AG09319 (cell line): Measurements from ENCODE around the gene SLC66A3.

ENCODE experiments used
- DNase-seq: peaks from one replicate; pipeline ENCODE4 v3.0.0-alpha.2; 2010; ENCODE audit warnings: low read depth; ENCODE audit errors: extremely low read depth
- TF ChIP-seq, protein P1 (sequence below): IDR thresholded peaks from 2 replicates; pipeline ENCODE4 v1.5.1; 2011; ENCODE audit warnings: low read depth, mild to moderate bottlenecking, inconsistent platforms, low read length, moderate library complexity

The SLC66A3 gene

GRCh38 chr2:11155381-11156035 lies at the start of gene SLC66A3:
TSS of gene SLC66A3 (plus strand) at chr2:11155467. CDS start at chr2:11155547, 80 bp downstream.
- peak; percentile 77 for DNase-seq
- TF ChIP-seq, protein P1, sequence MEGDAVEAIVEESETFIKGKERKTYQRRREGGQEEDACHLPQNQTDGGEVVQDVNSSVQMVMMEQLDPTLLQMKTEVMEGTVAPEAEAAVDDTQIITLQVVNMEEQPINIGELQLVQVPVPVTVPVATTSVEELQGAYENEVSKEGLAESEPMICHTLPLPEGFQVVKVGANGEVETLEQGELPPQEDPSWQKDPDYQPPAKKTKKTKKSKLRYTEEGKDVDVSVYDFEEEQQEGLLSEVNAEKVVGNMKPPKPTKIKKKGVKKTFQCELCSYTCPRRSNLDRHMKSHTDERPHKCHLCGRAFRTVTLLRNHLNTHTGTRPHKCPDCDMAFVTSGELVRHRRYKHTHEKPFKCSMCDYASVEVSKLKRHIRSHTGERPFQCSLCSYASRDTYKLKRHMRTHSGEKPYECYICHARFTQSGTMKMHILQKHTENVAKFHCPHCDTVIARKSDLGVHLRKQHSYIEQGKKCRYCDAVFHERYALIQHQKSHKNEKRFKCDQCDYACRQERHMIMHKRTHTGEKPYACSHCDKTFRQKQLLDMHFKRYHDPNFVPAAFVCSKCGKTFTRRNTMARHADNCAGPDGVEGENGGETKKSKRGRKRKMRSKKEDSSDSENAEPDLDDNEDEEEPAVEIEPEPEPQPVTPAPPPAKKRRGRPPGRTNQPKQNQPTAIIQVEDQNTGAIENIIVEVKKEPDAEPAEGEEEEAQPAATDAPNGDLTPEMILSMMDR: peak; percentile 6

DNA sequence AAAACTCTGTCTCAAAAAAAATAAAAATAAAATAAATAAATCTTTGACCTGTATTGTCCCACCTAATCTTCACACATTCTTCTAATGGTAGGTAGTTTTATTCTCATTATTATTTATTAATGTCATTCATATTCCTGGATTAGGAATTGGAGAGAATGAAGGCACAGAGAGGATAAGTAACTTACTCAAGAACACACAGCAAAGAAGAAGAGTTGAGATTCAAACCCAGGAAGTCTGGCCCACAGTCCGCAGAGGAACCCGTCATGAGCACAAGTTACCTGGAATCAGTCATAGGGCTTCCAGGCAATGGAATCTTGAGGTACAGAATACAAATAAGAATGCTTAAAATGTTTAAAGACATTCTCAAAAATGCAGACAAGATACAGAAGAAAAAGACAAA lies 46.3 kb upstream of the SLC66A3 start:
- DNase-seq: no peak
- TF ChIP-seq, protein P1: no peak

- TF ChIP-seq, protein P1: no peak
- no peak for DNase-seq
These were observed 42.3 kb upstream of the SLC66A3 start for GRCh38 chr2:11112870-11113428.

DNA sequence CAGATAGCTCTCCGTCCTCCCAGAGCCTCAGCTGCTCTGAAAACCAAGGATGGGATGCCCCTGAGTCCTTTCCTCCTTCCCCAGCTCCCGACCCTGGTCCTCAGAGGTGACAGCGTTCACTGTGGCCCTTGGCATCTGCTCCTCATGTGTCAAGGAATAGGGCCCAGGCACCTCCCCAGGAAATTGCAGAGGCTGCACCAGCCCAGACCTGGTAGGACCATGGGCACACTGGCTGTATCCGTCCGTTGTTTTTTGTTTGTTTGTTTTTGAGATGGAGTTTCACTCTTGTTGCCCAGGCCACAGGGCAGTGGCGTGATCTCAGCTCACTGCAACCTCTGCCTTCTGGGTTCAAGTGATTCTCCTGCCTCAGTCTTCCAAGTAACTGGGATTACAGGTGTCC lies 37.5 kb upstream of the SLC66A3 start:
- no peak for DNase-seq
- TF ChIP-seq, protein P1: no peak

DNA sequence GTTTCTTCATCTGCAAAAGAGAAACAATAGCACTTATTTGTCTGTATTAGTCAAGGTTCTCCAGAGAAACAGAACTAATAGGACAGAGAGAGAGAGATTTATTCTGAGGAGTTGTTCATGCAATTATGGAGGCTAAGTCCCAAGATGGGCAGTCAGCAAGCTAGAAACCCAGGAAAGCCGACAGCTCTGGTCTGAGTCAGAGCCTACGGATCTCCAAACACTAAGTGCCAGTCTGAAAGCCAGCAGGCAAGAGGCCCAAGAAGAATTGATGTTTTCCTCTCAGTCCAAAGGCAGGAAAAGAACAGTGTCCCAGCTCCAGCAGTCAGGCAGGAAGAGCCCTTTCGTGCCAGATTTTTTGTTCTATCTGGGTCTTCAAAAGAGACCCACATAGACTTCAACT lies 36.5 kb upstream of the SLC66A3 start:
- TF ChIP-seq, protein P1: no peak
- DNase-seq: no peak

DNA sequence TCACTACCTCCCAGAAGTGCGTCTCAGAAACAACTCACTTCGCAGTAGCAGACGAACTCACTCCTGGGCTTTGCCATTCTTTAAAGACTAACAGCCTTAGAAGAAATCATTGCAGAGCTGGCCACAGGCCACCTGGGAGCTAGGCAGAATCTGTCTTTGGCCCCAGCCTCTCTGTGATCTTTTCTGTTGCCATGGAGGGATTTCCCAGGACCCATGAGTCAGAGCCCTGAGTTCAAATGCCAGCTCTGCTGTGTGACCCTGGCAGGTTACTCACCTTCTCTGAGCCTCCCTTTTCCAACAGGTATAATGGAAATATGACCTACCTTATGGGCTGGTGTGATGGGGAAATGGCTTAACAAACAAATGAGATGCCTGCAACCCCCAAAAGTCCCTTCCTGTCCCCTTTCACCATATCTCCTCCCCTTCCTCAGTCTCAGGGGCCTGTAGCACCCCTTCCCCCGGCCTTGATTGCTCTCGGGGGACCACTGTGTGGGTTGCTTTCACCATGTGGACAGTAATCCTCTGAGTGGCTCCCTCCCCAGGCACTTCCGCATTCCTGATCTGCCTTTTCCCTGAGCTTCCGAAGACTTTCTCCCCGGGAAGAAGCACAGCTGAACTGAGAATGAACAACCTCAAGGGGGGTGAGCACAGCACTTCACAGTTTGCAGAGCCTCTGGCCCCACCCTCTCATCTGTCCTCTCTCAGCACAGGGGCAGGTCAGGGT lies 34.0 kb upstream of the SLC66A3 start:
- TF ChIP-seq, protein P1: no peak
- no peak for DNase-seq

DNA sequence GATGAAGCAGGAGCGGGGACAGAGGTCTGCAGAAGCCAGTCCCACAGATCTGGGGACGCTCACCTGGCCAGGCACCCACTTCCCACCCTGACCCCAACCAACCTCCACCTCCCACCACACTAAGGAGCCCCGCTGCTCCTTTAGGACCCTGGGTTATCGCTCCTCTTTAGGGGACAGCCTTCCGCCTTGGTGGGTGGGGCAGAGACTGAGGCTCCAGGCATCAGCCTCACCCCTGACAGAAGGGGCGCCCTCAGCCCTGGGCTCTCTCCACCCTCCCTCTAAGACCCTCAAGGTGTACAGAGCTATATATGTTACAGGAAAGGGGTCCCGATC lies 33.5 kb upstream of the SLC66A3 start:
- TF ChIP-seq, protein P1: no peak

More for the DNA sequence above, 33.5 kb upstream of the SLC66A3 start:
- DNase-seq: no peak
